Measurements from ENCODE around the gene ZBBX. TPM values are rescaled to one million over a fixed set of nuclear protein-coding genes. Genes with fewer than 3 reads are reported as not detected.

ZBBX gene
- total and polyA plus RNA-seq, 10 of the 15 experiments (the other 5 are each of a cell fraction or from before 2014, with no cell fraction given) = 0.01 to 0.34 (median 0.17) TPM; not detected in 6

DNA sequence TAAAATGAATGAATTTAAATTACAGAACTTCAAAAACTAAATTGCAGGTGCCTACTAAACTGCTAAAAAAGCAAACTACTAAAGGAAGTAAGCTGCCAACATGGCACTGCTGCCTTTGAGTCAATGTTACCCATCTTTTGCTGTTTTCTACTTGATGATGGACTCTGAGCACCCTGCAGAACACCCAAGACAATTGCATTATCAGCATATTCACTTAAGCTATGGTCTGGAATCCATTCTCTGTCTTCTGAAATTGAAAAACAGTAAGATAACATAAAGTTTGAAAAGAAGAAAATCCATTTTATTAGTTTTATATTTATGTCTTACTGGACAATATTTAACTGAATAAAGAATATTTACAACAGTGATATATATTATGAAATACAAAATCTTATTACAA, 91.4 kb downstream of the ZBBX start:
- in situ Hi-C loops (cut with MboI) = no loop called here
- Histone ChIP-seq H2AFZ (ENCODE audit: control insufficient read depth, low read depth, low read length) (no peak overlapping the region), H4K20me1 (ENCODE audit: control insufficient read depth, insufficient read depth) (no peaks in the 10 kb centered on the region), H3K4me1 (ENCODE audit: control insufficient read depth, insufficient read depth, low read length) (no peaks in the 10 kb centered on the region), H3K27ac (ENCODE audit: control insufficient read depth, insufficient read depth) (no peak overlapping the region), H3K4me2 (ENCODE audit: control insufficient read depth, insufficient read depth) (no peak overlapping the region), H3K36me3 (ENCODE audit: control insufficient read depth in 2 of 2, insufficient read depth in 2 of 2, low read length in 1 of 2) (no peaks in the 10 kb centered on the region), H3K27me3 (replicated peaks in 1 of 2; ENCODE audit: control insufficient read depth in 2 of 2, insufficient read depth in 2 of 2, low read length in 1 of 2) (no peaks in the 10 kb centered on the region), H3K79me2 (ENCODE audit: control insufficient read depth, insufficient read depth, low read length) (no peaks in the 10 kb centered on the region), H3K9me3 (replicated peaks; ENCODE audit: control insufficient read depth, insufficient read depth, low read length) (no peaks in the 10 kb centered on the region), H3K9ac (ENCODE audit: control insufficient read depth, insufficient read depth, low read length) (no peak overlapping the region), H3K4me3 (no peak overlapping the region)
- no peak for FAIRE-seq
- intact Hi-C loops (cut with micrococcal nuclease; ENCODE audit: unreplicated experiment) = no loop called here
- POLR2A ChIA-PET = no interaction called here
- CTCF ChIA-PET = no interaction called here
- BruUV-seq (replicated peaks) = no TSS peak
- SMC1A ChIA-PET (ENCODE audit: uncharacterized antibody, unreplicated experiment) = no interaction called here
- RAD21 ChIA-PET (ENCODE audit: unreplicated experiment) = no interaction called here
- ATAC-seq = no peak
- DNase-seq (ENCODE audit: low read depth, low spot score) = no peak
- no peak for TF ChIP-seq HDGF (IDR thresholded peaks at IDR 0.05)
- no peak for TF ChIP-seq DPF2 (IDR thresholded peaks at IDR 0.05)
- no peak for TF ChIP-seq IKZF2 (IDR thresholded peaks at IDR 0.05)
- TF ChIP-seq PML (IDR thresholded peaks at IDR 0.05; ENCODE audit: low read length) = no peak
- TF ChIP-seq SPI1 (IDR thresholded peaks at IDR 0.05; ENCODE audit: borderline replicate concordance, insufficient read depth, low read depth, low read length) = no peak
- TF ChIP-seq, protein P1, sequence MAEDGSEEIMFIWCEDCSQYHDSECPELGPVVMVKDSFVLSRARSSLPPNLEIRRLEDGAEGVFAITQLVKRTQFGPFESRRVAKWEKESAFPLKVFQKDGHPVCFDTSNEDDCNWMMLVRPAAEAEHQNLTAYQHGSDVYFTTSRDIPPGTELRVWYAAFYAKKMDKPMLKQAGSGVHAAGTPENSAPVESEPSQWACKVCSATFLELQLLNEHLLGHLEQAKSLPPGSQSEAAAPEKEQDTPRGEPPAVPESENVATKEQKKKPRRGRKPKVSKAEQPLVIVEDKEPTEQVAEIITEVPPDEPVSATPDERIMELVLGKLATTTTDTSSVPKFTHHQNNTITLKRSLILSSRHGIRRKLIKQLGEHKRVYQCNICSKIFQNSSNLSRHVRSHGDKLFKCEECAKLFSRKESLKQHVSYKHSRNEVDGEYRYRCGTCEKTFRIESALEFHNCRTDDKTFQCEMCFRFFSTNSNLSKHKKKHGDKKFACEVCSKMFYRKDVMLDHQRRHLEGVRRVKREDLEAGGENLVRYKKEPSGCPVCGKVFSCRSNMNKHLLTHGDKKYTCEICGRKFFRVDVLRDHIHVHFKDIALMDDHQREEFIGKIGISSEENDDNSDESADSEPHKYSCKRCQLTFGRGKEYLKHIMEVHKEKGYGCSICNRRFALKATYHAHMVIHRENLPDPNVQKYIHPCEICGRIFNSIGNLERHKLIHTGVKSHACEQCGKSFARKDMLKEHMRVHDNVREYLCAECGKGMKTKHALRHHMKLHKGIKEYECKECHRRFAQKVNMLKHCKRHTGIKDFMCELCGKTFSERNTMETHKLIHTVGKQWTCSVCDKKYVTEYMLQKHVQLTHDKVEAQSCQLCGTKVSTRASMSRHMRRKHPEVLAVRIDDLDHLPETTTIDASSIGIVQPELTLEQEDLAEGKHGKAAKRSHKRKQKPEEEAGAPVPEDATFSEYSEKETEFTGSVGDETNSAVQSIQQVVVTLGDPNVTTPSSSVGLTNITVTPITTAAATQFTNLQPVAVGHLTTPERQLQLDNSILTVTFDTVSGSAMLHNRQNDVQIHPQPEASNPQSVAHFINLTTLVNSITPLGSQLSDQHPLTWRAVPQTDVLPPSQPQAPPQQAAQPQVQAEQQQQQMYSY (CRISPR knock-in tag; IDR thresholded peaks at IDR 0.05) = no peak
- TF ChIP-seq, protein P2, sequence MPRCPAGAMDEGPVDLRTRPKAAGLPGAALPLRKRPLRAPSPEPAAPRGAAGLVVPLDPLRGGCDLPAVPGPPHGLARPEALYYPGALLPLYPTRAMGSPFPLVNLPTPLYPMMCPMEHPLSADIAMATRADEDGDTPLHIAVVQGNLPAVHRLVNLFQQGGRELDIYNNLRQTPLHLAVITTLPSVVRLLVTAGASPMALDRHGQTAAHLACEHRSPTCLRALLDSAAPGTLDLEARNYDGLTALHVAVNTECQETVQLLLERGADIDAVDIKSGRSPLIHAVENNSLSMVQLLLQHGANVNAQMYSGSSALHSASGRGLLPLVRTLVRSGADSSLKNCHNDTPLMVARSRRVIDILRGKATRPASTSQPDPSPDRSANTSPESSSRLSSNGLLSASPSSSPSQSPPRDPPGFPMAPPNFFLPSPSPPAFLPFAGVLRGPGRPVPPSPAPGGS (IDR thresholded peaks at IDR 0.05; ENCODE audit: borderline replicate concordance, insufficient read depth, low read depth, low read length, poor library complexity, severe bottlenecking) = no peak
- TF ChIP-seq ZZZ3 (IDR thresholded peaks at IDR 0.05; ENCODE audit: control insufficient read depth, insufficient read length, low read depth) = no peak
- TF ChIP-seq ZNF384 (IDR thresholded peaks at IDR 0.05; ENCODE audit: borderline replicate concordance, low read depth, low read length) = no peak
- no peak for TF ChIP-seq ZNF24 (IDR thresholded peaks at IDR 0.05)
- TF ChIP-seq ESRRA (IDR thresholded peaks at IDR 0.05; ENCODE audit: low read length) = no peak
- TF ChIP-seq, protein P3, sequence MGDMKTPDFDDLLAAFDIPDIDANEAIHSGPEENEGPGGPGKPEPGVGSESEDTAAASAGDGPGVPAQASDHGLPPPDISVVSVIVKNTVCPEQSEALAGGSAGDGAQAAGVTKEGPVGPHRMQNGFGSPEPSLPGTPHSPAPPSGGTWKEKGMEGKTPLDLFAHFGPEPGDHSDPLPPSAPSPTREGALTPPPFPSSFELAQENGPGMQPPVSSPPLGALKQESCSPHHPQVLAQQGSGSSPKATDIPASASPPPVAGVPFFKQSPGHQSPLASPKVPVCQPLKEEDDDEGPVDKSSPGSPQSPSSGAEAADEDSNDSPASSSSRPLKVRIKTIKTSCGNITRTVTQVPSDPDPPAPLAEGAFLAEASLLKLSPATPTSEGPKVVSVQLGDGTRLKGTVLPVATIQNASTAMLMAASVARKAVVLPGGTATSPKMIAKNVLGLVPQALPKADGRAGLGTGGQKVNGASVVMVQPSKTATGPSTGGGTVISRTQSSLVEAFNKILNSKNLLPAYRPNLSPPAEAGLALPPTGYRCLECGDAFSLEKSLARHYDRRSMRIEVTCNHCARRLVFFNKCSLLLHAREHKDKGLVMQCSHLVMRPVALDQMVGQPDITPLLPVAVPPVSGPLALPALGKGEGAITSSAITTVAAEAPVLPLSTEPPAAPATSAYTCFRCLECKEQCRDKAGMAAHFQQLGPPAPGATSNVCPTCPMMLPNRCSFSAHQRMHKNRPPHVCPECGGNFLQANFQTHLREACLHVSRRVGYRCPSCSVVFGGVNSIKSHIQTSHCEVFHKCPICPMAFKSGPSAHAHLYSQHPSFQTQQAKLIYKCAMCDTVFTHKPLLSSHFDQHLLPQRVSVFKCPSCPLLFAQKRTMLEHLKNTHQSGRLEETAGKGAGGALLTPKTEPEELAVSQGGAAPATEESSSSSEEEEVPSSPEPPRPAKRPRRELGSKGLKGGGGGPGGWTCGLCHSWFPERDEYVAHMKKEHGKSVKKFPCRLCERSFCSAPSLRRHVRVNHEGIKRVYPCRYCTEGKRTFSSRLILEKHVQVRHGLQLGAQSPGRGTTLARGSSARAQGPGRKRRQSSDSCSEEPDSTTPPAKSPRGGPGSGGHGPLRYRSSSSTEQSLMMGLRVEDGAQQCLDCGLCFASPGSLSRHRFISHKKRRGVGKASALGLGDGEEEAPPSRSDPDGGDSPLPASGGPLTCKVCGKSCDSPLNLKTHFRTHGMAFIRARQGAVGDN (IDR thresholded peaks at IDR 0.05) = no peak
- no peak for TF ChIP-seq RAD21 (IDR thresholded peaks at IDR 0.05; ENCODE audit: insufficient read depth, low read depth, low read length)
- no peak for TF ChIP-seq POLR2A (IDR thresholded peaks at IDR 0.05; ENCODE audit: low read depth, low read length)
